Keratinocyte (primary cell): ENCODE results near the gene ZNF234. TPM values are rescaled to one million over a fixed set of nuclear protein-coding genes. Genes with fewer than 3 reads are reported as not detected.

Experiments used
- DNase-seq: peaks from one replicate; pipeline ENCODE4 v3.0.0-alpha.2; 2011; ENCODE audit warnings: low read depth, missing footprints, low spot score
- FAIRE-seq: peaks from 2 replicates; lab custom pipeline; 2011; peaks lifted over from hg19 to GRCh38; lab: Jason Lieb, UNC
- H2AFZ ChIP-seq: 2 replicates; pipeline ENCODE4 v1.6.0; 2012; ENCODE audit warnings: low read length, control low read depth, inconsistent platforms; ENCODE audit not compliant: control insufficient read depth
- H3K27ac ChIP-seq: 2 replicates; pipeline ENCODE4 v1.5.1; 2011; ENCODE audit warnings: low read length; ENCODE audit not compliant: control insufficient read depth, insufficient read depth
- H3K27me3 ChIP-seq: 3 replicates; pipeline ENCODE4 v1.6.0; 2011; ENCODE audit warnings: low read length; ENCODE audit not compliant: control insufficient read depth, insufficient read depth; ENCODE audit errors: extremely low read depth
- H3K36me3 ChIP-seq, 2 experiments: 2 replicates in 1 of 2; 3 replicates in 1 of 2; pipeline ENCODE4 v1.5.1; 2011; ENCODE audit warnings: low read length in 2 of 2, mild to moderate bottlenecking in 1 of 2; ENCODE audit not compliant: control insufficient read depth in 2 of 2, insufficient read depth in 2 of 2; ENCODE audit errors: extremely low read depth in 1 of 2
- H3K4me1 ChIP-seq: 3 replicates; pipeline ENCODE4 v1.5.1; 2011; ENCODE audit warnings: low read length; ENCODE audit not compliant: control insufficient read depth, insufficient read depth; ENCODE audit errors: extremely low read depth
- H3K4me2 ChIP-seq: 3 replicates; pipeline ENCODE4 v1.6.0; 2011; ENCODE audit warnings: low read depth, low read length; ENCODE audit not compliant: control insufficient read depth, insufficient read depth; ENCODE audit errors: extremely low read depth
- H3K4me3 ChIP-seq, 3 experiments: fragments of 200-600 bp in 1 of 3; sonication (generic) in 1 of 3; 2 replicates in 2 of 3; 3 replicates in 1 of 3; pipeline ENCODE4 v1.5.1; 2011 to 2016; ENCODE audit warnings: low read length in 3 of 3, mild to moderate bottlenecking in 3 of 3, control low read depth in 2 of 3, inconsistent platforms in 1 of 3, low read depth in 1 of 3, mixed read lengths in 1 of 3, mixed run types in 1 of 3, moderate library complexity in 1 of 3; ENCODE audit not compliant: control insufficient read depth in 2 of 3, insufficient read depth in 2 of 3; ENCODE audit errors: extremely low read depth in 1 of 3
- H3K79me2 ChIP-seq: 2 replicates; pipeline ENCODE4 v1.6.0; 2012; ENCODE audit warnings: low read length; ENCODE audit not compliant: control insufficient read depth, insufficient read depth
- H3K9ac ChIP-seq: 3 replicates; pipeline ENCODE4 v1.6.0; 2011; ENCODE audit warnings: low read length; ENCODE audit not compliant: control insufficient read depth, insufficient read depth; ENCODE audit errors: extremely low read depth
- H3K9me1 ChIP-seq: 3 replicates; pipeline ENCODE4 v1.6.0; 2011; ENCODE audit warnings: low read length; ENCODE audit not compliant: control insufficient read depth, insufficient read depth; ENCODE audit errors: extremely low read depth
- H3K9me3 ChIP-seq: 2 replicates; pipeline ENCODE4 v1.5.1; 2012; ENCODE audit warnings: low read depth, low read length; ENCODE audit not compliant: control insufficient read depth
- H4K20me1 ChIP-seq: 3 replicates; pipeline ENCODE4 v1.6.0; 2011; ENCODE audit warnings: low read length; ENCODE audit not compliant: control insufficient read depth, insufficient read depth; ENCODE audit errors: extremely low read depth
- CTCF ChIP-seq, 3 experiments: IDR thresholded peaks in 1 of 3; conservative IDR thresholded peaks in 1 of 3; optimal IDR thresholded peaks in 1 of 3; 2 replicates in 2 of 3; 3 replicates in 1 of 3; pipeline versions ENCODE3 to v1.5.1; 2011; ENCODE audit warnings: low read length in 3 of 3, mild to moderate bottlenecking in 3 of 3, moderate library complexity in 2 of 3, control low read depth in 1 of 3, inconsistent platforms in 1 of 3; ENCODE audit not compliant: insufficient read depth in 2 of 3; ENCODE audit errors: extremely low read depth in 1 of 3
- EZH2 ChIP-seq: IDR thresholded peaks from one replicate; pipeline ENCODE4 v1.6.1; 2012; ENCODE audit warnings: inconsistent platforms, mild to moderate bottlenecking, low read length, moderate library complexity
- dilution Hi-C: fragments of 300-500 bp; cut with MboI; formaldehyde crosslinking; loops from one replicate; pipeline ENCODE4 v1.7.0; 2020; ENCODE audit warnings: low sequenced_read_pairs; ENCODE audit not compliant: extremely low pct_ligation_motif_present
- polyA plus RNA-seq, 5 experiments: library from polyadenylated mRNA; depleted of rRNA in 3 of 5; stranded (reverse) in 3 of 5; stranded (forward) in 1 of 5; unstranded in 1 of 5; fragments of >200 nt; gene quantifications; 1 replicate in 1 of 5; 2 replicates in 3 of 5; 3 replicates in 1 of 5; pipeline versions ENCODE4 v1.2.1 to v1.2.3, GENCODE V29; 2011 to 2012; ENCODE audit warnings: missing spikeins in 2 of 5, low read depth in 1 of 5, low replicate concordance in 1 of 5

The ZNF234 gene
- polyA plus RNA-seq, 1 donor (not counting 4 experiments of a cell fraction or from before 2014, with no cell fraction given) = 4.4 TPM

- Histone ChIP-seq H3K4me1 (no peaks in the 10 kb centered on the region), H3K27ac (no peak overlapping the region), H3K9ac (no peak overlapping the region), H3K9me3 (no peaks in the 10 kb centered on the region), H3K9me1 (no peaks in the 10 kb centered on the region), H3K4me2 (no peak overlapping the region), H3K36me3 (peaks cover 0 to under 1% of the 10 kb centered on the region in 2 experiments), H2AFZ (no peak overlapping the region), H4K20me1 (no peaks in the 10 kb centered on the region), H3K79me2 (no peaks in the 10 kb centered on the region), H3K4me3 (no peak overlapping the region), H3K27me3 (no peaks in the 10 kb centered on the region)
- FAIRE-seq = no peak
- no peak for DNase-seq
- TF ChIP-seq CTCF (optimal IDR thresholded peaks at IDR 0.05 in 1 of 3, IDR thresholded peaks at IDR 0.05 in 1 of 3, conservative IDR thresholded peaks at IDR 0.05 in 1 of 3; ENCODE audit: extremely low read depth in 1 of 3, insufficient read depth in 2 of 3, low read length in 3 of 3) (no peak), EZH2 (no peak)
- dilution Hi-C loops = no loop called here
Observed at GRCh38 chr19:44182145-44182544, 40.8 kb downstream of the ZNF234 start.

- no peak for TF ChIP-seq EZH2
- TF ChIP-seq CTCF (optimal IDR thresholded peaks at IDR 0.05 in 1 of 3, IDR thresholded peaks at IDR 0.05 in 1 of 3, conservative IDR thresholded peaks at IDR 0.05 in 1 of 3; ENCODE audit: extremely low read depth in 1 of 3, insufficient read depth in 2 of 3, low read length in 3 of 3) = no peak
- no peak overlapping the region for H3K4me2 ChIP-seq
- H3K79me2 ChIP-seq = no peaks in the 10 kb centered on the region
- no peaks in the 10 kb centered on the region for H3K9me1 ChIP-seq
- H3K4me1 ChIP-seq = no peaks in the 10 kb centered on the region
- H3K36me3 ChIP-seq = no peaks in the 10 kb centered on the region
- no peaks in the 10 kb centered on the region for H3K27me3 ChIP-seq
- H3K4me3 ChIP-seq = no peak overlapping the region
- H2AFZ ChIP-seq = no peak overlapping the region
- H3K9me3 ChIP-seq = no peaks in the 10 kb centered on the region
- no peak for FAIRE-seq
- no peaks in the 10 kb centered on the region for H4K20me1 ChIP-seq
- no peak overlapping the region for H3K27ac ChIP-seq
- no peak overlapping the region for H3K9ac ChIP-seq
- dilution Hi-C loops = no loop called here
- DNase-seq = no peak
Observed at GRCh38 chr19:44190020-44190419, 48.7 kb downstream of the ZNF234 start.
